DMS 273 treated with DMSO at 0.1 percent for 48 hours (cell line): ENCODE results near the gene GPN2.

Experiments
- DNase-seq: peaks from one replicate; lab custom pipeline; 2025; lab: John Stamatoyannopoulos, UW

GPN2 gene

DNA sequence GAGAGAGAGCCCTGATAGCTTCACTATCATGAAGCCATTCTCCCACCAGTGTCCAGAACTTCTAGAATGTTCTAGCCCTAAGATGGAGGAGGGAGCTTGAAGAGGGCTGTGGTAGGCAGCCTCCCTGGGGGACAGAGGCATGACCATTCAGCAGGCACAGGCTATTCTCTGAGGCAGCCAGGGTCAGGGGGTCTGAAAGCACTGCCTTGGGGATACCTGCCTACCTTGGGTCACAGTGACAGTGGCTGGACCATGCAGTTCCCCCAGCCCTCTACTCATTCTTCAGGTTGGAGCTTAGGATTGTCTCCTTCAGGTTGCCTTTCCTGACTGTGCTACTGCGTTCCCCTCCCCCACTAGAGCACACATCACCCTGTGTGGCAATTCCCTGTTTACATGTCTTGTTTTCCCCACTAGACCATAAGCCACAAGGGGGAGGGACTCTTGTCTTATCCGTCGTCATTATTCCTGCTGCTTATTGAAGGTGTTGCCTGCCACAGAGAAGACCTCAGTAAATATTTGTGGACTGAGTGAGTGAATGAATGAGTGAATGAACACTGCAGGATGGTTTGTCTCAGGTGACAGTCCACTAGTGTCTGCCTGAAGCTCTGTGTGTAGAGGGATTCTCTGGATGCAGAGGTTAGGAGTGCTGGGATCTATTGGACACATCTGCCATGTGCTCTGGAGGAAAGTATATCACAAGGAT is 58.4 kb downstream of the GPN2 start:
- DNase-seq = no peak

DNA sequence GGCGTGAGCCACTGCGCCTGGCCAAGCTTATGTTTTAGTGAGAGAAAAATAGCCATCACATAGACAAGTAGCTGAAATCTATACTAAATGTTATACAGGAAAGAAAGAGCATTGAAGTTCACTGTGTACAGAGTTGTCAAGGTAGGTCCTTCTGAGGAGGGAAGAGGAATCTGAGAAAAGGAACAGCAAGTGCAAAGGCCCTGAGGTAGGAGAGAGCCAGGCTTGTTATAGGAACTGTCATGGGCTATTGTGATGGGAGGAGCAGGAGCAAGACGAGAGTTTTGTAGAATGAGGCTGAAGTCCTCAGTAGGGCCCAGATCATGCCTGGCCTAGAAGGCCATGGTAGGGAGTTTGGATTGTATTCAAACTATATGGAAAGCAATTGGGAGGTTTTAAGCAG is 59.0 kb downstream of the GPN2 start:
- DNase-seq = no peak

GRCh38 chr1:26829184-26829911 is 60.7 kb downstream of the GPN2 start:
- DNase-seq = no peak

DNA sequence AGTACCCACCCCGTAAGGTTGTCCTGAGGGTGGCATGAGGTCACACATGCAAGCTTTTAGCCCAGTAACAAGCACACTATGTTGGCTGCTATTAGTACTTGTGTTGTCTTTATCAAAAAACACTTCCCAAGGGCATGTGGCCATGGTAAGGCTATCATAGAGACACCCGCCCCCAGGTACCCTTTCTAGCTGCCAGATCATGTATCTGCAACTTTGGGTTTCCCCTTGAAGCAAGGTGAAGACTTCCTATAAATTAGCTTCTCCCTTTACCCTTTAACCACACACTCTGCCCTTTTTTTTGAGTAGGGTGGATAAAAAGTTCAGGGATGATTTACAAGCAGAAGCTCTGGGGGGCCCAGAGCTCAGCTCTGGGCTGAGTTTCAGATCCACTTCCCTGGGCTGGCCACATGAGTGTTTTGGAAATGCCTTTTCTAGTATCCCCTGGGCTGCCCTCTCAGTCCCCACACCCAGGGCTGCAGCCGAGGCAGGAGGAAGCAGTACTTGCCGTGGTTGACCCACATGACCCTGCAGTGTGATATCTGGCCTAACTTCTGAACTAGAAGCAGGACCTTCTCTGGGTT is 61.6 kb downstream of the GPN2 start:
- no peak for DNase-seq

DNA sequence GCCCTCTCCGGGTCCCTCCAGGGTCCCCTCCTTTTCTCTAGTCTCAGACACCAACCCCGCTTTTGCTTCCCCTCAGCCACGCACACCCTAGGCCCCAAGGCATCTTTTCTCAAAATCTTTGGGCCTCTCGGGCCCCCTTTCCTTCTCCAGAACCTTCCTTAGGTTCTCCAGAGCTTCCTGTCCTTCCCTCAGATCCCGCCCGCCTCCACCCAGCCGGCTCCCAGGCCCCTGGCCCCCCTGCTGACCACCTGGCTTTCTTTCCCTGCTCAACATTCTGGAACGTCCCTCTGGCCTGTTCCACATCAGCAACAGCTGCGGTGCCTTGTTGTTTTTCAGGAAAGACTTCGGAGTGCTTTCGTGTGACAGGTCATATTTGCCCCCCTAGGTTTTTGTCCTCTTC is 62.4 kb downstream of the GPN2 start:
- DNase-seq = no peak

DNA sequence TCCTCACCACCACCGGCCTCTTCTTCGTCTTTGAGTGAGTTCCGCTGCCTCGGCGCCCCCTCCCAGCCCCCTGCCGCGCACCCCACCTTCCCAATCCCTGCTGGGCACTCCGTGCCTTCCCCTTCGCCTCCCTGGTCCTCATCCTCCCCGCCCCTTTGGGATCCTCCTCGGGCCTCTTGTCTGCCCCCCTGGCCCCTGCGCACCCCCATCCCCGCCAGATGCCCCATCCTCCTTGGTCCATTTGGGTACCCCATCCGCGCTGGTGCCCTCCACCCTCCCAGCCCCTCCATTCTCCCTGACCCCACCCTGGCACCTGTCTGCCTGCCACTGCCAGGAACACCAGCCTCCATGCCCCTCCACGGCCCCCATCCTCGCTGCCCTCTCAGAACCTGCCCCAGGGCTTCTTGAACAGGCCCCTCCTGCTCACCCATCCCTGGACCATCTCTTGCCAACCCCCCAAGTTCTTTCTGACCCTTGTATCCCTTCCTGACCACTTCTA is 62.9 kb downstream of the GPN2 start:
- no peak for DNase-seq

DNA sequence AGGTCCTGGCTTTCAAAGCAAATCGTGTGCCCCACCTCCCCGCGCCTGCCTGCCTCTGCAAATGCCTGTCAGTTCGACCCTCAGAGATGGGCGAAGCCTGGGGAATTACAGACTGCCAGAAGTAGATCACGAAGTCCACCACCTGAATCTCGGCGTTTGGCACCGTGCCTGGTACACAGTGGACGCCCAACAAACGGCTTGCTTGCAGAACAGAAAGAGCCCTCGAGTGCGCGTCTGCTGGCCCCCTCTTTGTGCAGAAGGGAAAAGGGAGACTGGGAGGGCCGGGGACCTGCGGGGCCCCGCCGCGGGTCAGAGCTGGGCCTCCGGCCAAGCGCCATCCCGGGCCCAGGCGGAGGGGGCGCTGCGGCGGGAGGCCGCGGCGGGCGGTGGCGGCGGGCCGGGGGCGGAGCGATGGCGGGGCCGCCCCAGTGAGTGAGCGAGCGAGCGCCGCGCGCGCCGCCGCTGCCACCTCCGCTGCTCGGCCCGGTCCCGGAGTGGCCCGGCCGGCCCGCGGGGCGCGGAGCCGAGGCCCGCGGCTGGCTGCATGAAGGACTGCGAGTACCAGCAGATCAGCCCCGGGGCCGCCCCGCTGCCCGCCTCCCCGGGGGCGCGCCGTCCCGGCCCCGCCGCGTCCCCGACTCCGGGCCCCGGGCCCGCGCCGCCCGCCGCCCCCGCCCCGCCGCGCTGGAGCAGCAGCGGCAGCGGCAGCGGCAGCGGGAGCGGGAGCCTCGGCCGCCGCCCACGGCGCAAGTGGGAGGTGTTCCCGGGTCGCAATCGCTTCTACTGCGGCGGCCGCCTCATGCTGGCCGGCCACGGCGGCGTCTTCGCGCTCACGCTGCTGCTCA is 63.6 kb downstream of the GPN2 start, which contains the start of gene ZDHHC18:
TSS of gene ZDHHC18 (plus strand) at position 428 of the 845 bp plus-strand sequence. CDS start at position 545, 117 bp downstream.
- DNase-seq = no peak
